Stimulated activated CD8-positive, alpha-beta memory T cell treated with anti-CD3 and anti-CD28 coated beads, Interleukin-12 subunit alpha, Interleukin-12 subunit beta, amount 100 ng/mL, for 4 hours (primary cell): Measurements from ENCODE around the gene PAWR.
"Not testable (repeated sequence)": the region's sequence is repeated elsewhere in the genome, so short reads cannot be mapped to it uniquely, and the experiment has no call there.

ENCODE experiments used
- DNase-seq: peaks from one replicate; pipeline ENCODE4 v3.0.0-alpha.2; 2020; ENCODE audit warnings: low read depth

PAWR gene

DNA sequence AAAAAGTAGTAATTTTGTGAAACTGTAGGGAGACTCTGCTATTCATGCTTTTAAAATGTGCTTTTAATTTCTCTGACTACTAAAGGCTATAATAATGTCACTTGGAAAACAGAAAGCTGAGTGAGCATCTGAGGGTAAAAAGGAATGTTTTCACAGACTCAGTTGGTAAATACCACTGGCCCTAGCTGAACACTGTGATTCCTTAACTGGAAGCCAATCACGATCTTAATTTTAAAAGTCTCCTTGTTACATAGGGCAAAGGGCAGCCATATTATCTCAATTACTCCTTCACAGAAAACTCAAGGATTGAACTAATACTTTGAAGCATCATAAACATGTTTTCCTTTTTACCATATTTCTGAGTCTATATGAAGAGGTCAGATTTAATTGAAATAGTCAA is 41.9 kb downstream of the PAWR start:
- DNase-seq: no peak

DNA sequence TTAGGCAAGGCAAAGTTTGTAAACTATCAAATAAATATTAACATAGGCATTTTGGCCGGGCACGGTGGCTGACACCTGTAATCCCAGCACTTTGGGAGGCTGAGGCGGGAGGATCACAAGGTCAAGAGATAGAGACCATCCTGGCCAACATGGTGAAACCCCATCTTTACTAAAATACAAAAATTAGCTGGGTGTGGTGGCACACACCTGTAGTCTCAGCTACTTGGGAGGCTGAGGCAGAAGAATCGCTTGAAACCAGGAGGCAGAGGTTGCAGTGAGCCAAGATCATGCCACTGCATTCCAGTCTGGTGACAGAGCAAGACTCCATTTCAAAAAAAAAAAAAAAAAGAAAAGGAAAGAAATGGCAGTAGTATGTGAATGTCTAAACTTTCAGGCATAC is 43.9 kb downstream of the PAWR start:
- not testable (repeated sequence) for DNase-seq

DNA sequence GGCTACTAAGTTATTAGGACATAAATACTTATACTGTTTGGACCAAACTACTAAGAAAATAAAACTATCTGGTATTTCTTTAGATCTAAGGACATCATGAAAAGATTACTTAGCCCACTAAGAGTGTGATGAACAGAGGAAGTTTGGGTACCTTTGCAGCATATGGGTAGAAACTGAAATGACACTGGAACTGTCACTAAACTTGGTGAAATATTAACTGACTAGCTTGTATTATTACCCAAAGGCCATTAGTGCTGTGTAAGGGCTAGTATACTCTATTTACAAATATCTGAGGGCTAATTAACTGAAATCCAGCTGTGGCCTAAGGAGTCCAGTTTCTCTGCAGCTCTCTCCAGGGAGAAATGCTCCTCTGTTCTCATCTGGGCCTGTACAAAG is 45.5 kb downstream of the PAWR start:
- no peak for DNase-seq

- DNase-seq: no peak
These were observed 46.2 kb downstream of the PAWR start for GRCh38 chr12:79644274-79645234.

GRCh38 chr12:79643821-79644220 is 46.9 kb downstream of the PAWR start:
- no peak for DNase-seq

DNA sequence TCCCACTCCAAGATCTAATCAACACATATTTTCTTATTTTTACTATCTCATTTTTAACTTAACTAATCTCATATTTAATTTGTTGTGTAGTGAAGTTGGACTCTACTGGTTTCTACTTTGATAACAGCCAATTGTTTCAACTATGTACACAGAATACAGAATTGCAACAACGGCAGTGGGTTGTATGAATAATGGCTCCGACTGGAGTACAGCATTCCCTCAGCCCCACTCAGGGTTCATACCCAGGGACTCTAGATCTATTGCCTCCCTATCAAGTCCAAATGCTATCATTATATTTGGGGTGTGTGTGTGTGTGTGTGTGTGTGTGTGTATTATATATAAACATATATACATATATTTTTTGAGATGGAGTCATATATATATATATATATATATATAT is 52.3 kb downstream of the PAWR start:
- no peak for DNase-seq

- DNase-seq: no peak
These were observed 53.7 kb downstream of the PAWR start for GRCh38 chr12:79637093-79637492.

DNA sequence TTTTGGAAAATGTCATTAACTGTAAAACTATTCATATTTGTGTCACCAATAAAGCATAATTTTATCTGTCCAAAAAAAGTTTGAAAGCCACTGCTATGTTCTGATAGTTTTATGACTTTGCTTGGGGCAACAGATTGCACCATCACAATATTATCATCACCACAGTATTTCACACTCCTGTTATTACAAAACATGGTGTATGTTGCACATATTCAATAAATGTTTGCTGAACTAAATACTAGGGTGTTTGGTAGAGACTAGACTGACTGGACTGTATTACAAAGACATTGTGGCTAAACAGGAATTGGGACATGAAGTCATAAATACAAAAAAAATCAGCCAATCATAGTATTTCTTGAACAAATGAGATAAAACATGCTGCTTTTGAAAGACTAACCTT is 55.1 kb downstream of the PAWR start:
- DNase-seq: no peak

GRCh38 chr12:79634957-79635471 is 55.8 kb downstream of the PAWR start:
- DNase-seq: no peak

GRCh38 chr12:79629561-79629960 is 61.2 kb downstream of the PAWR start:
- DNase-seq: no peak

- DNase-seq: not testable (repeated sequence)
These were observed 64.0 kb downstream of the PAWR start for GRCh38 chr12:79626735-79627134.

GRCh38 chr12:79624378-79624777 is 66.4 kb downstream of the PAWR start:
- DNase-seq: no peak

GRCh38 chr12:79619872-79620562 is 70.7 kb downstream of the PAWR start:
- no peak for DNase-seq

- DNase-seq: no peak
These were observed 71.8 kb downstream of the PAWR start for GRCh38 chr12:79618848-79619404.

- no peak for DNase-seq
These were observed 73.1 kb downstream of the PAWR start for GRCh38 chr12:79617696-79618095.

- no peak for DNase-seq
These were observed 74.9 kb downstream of the PAWR start for GRCh38 chr12:79615596-79616560.

DNA sequence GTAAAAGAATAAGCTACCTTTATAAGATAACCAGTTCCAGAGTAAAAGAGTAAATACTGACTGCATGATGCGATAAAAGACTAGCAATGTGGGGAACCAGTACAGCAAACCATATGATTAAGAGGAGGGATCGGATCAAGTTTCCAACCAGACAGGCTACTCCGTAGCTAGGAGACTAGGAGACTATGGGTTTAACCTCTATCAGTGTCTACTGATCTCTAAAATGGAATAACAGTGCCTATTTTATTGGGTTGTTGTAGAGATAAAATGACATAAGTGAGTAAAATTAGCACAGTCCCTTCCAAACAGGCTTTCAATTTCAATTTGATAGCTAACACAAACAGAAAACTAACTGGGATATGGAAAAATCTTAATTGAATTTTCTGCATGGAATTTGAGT is 76.0 kb downstream of the PAWR start:
- DNase-seq: no peak

- DNase-seq: no peak
These were observed 88.9 kb downstream of the PAWR start for GRCh38 chr12:79601908-79602307.

DNA sequence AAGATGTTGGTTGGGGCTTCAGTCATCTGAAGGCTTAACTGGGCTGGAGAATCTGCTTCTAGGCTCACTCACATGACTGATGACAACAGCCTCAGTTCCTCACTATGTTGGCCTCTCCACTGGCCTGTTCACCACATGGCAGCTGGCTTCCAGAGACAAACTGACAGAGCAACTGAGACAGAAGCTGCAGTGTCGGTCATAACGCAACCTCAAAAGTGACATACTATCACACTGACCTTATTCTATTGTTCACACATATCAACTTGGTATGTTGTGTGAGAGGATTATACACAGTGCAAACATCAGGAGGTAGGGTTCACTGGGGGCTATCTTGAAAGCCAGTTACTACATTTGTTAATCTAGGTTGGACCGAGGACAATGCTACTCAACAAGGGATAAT is 92.9 kb downstream of the PAWR start:
- DNase-seq: no peak

DNA sequence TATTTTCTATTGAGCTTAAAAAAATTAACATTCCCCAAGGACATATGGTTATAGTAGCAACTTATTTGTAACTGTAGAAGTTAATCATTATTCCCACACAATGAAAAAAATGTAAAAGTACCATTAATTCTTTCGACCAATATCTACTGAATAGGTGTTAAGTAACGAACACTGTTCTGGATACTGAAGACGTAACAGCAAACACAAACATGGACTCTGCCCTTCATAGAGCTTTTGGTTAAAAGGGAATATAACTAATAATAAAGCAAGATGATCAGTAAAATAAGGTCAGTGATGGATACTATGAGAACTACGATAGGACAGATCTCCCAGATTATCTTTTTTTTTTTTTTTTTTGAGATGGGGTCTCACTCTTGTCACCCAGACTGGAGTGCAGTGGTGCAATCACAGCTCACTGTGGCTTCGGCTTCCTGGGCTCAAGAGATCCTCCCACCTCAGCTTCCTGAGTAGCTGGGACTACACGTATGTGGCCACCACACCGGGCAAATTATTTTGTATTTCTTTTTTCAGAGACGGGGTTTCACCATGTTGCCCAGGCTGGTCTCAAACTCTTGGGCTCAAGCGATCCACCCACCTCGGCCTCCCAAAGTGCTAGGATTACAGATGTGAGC is 93.9 kb downstream of the PAWR start:
- no peak for DNase-seq

GRCh38 chr12:79595273-79595672 is 95.5 kb downstream of the PAWR start:
- DNase-seq: no peak
